GM10248 (cell line): ENCODE data around the gene P4HA2.

Source experiments
- CTCF ChIA-PET: fragments of 300-600 bp; sonication (Branson Sonifier 250); formaldehyde crosslinking; extraction: SDS; loops from one replicate; lab custom pipeline; 2021; ENCODE audit warnings: antibody characterized with exemption; lab: Yijun Ruan, JAX
- POLR2A ChIA-PET: fragments of 350-650 bp; sonication (Branson Sonifier 250); formaldehyde crosslinking; extraction: SDS; loops from one replicate; lab custom pipeline; 2020; ENCODE audit warnings: antibody characterized with exemption; lab: Yijun Ruan, JAX
- DNase-seq: peaks from one replicate; pipeline ENCODE4 v3.0.0; 2012; ENCODE audit errors: extremely low spot score
- CTCF ChIP-seq: IDR thresholded peaks from 2 replicates; pipeline ENCODE4 v1.5.1; 2012; ENCODE audit warnings: mild to moderate bottlenecking, low read depth; ENCODE audit errors: extremely low read depth, missing control alignments, control extremely low read depth

Gene P4HA2

GRCh38 chr5:132203916-132204315 is 23.7 kb downstream of the P4HA2 start:
- DNase-seq, result no peak
- POLR2A ChIA-PET, result no interaction called here
- CTCF ChIA-PET, result interaction anchor here (0.7 to 5.3 kb wide), 6 partner anchors 11 to 141 kb away, joined by 3 to 37 read pairs (median 4); no protein-coding TSS in a partner anchor
- TF ChIP-seq CTCF, result no peak

GRCh38 chr5:132203464-132203818 is 24.2 kb downstream of the P4HA2 start:
- POLR2A ChIA-PET, result no interaction called here

GRCh38 chr5:132202711-132203463 is 24.8 kb downstream of the P4HA2 start:
- no peak for TF ChIP-seq CTCF
- ChIA-PET CTCF (interaction anchor here (1.0 to 5.3 kb wide), 10 partner anchors 13 to 140 kb away, joined by 3 to 37 read pairs (median 3); partner anchors contain the start of gene P4HA2), POLR2A (no interaction called here)
- no peak for DNase-seq

More at GRCh38 chr5:132203464-132203818, 24.2 kb downstream of the P4HA2 start:
- no peak for TF ChIP-seq CTCF
- DNase-seq, result no peak
- CTCF ChIA-PET, result interaction anchor here (1.1 to 5.3 kb wide), 7 partner anchors 12 to 140 kb away, joined by 3 to 37 read pairs (median 5); partner anchors contain the start of gene P4HA2

- ChIA-PET POLR2A (no interaction called here), CTCF (interaction anchor here (1.3 to 5.3 kb wide), 5 partner anchors 9 to 39 kb away, joined by 3 to 37 read pairs (median 5); no protein-coding TSS in a partner anchor)
- TF ChIP-seq CTCF, result no peak
- DNase-seq, result no peak
Measured at GRCh38 chr5:132199116-132199680, 28.5 kb downstream of the P4HA2 start.

GRCh38 chr5:132198571-132198970 is 29.1 kb downstream of the P4HA2 start:
- CTCF ChIA-PET, result interaction anchor here (5.3 kb wide), 1 partner anchor 9 kb away, joined by 37 read pairs; no protein-coding TSS in a partner anchor

GRCh38 chr5:132195727-132196126 is 31.9 kb downstream of the P4HA2 start:
- CTCF ChIA-PET, result interaction anchor here (1.1 to 2.1 kb wide), 5 partner anchors 15 to 133 kb away, joined by 4 to 7 read pairs (median 5); no protein-coding TSS in a partner anchor
- TF ChIP-seq CTCF, result no peak
- DNase-seq, result no peak
- POLR2A ChIA-PET, result no interaction called here

More at GRCh38 chr5:132198571-132198970, 29.1 kb downstream of the P4HA2 start:
- no peak for TF ChIP-seq CTCF
- POLR2A ChIA-PET, result no interaction called here
- no peak for DNase-seq
